Memory B cell (primary cell): ENCODE results near the gene FMN1.

Source experiments
- ATAC-seq: fragments of 150-1000 bp; cut with Tn5 transposase; 2 replicates; pipeline ENCODE4 v1.10.0; 2021; ENCODE audit warnings: low read depth, mild to moderate bottlenecking, moderate library complexity
- DNase-seq, 2 donors: peaks; one replicate each; pipeline ENCODE4 v3.0.0; 2022; ENCODE audit warnings: low spot score in 2 of 2
- H3K27ac Mint-ChIP-seq: one replicate; pipeline ENCODE4 v1.8.0; 2022; ENCODE audit warnings: mild to moderate bottlenecking, moderate library complexity, mixed read lengths
- H3K27me3 Mint-ChIP-seq: one replicate; pipeline ENCODE4 v1.8.0; 2022; ENCODE audit warnings: mixed read lengths
- H3K36me3 Mint-ChIP-seq: one replicate; pipeline ENCODE4 v1.8.0; 2022; ENCODE audit warnings: mild to moderate bottlenecking, mixed read lengths
- H3K4me1 Mint-ChIP-seq: one replicate; pipeline ENCODE4 v1.8.0; 2022; ENCODE audit warnings: mixed read lengths
- H3K4me3 Mint-ChIP-seq: one replicate; pipeline ENCODE4 v1.8.0; 2022; ENCODE audit warnings: mild to moderate bottlenecking, moderate library complexity, mixed read lengths
- H3K9me3 Mint-ChIP-seq: one replicate; pipeline ENCODE4 v1.8.0; 2022; ENCODE audit warnings: mixed read lengths

Gene FMN1

GRCh38 chr15:32933236-32933635, 261.3 kb downstream of the FMN1 start:
- Mint-ChIP-seq H3K9me3 (peaks cover 5% of the 10 kb centered on the region), H3K4me1 (peaks cover 3% of the 10 kb centered on the region), H3K27ac (no peak overlapping the region), H3K4me3 (no peak overlapping the region), H3K36me3 (no peaks in the 10 kb centered on the region), H3K27me3 (peaks cover 16% of the 10 kb centered on the region)
- ATAC-seq (no peak), DNase-seq (no peak)

GRCh38 chr15:32928876-32929275, 265.6 kb downstream of the FMN1 start:
- H3K4me1 Mint-ChIP-seq: no peaks in the 10 kb centered on the region
- H3K4me3 Mint-ChIP-seq: no peak overlapping the region
- ATAC-seq: no peak
- no peak overlapping the region for H3K27ac Mint-ChIP-seq
- DNase-seq: no peak
- H3K9me3 Mint-ChIP-seq: no peaks in the 10 kb centered on the region
- H3K27me3 Mint-ChIP-seq: no peaks in the 10 kb centered on the region
- no peaks in the 10 kb centered on the region for H3K36me3 Mint-ChIP-seq

GRCh38 chr15:32927124-32927523, 267.4 kb downstream of the FMN1 start:
- DNase-seq (no peak), ATAC-seq (no peak)
- Mint-ChIP-seq H3K27me3 (no peaks in the 10 kb centered on the region), H3K9me3 (no peaks in the 10 kb centered on the region), H3K36me3 (no peaks in the 10 kb centered on the region), H3K27ac (no peak overlapping the region), H3K4me1 (no peaks in the 10 kb centered on the region), H3K4me3 (no peak overlapping the region)

- Mint-ChIP-seq H3K4me1 (peaks cover 10% of the 10 kb centered on the region), H3K36me3 (no peaks in the 10 kb centered on the region), H3K27me3 (no peaks in the 10 kb centered on the region), H3K27ac (no peak overlapping the region), H3K4me3 (no peak overlapping the region), H3K9me3 (no peaks in the 10 kb centered on the region)
- DNase-seq (no peak), ATAC-seq (no peak)
Measured at GRCh38 chr15:32923176-32923575, 271.3 kb downstream of the FMN1 start.

GRCh38 chr15:32922541-32922940, 272.0 kb downstream of the FMN1 start:
- Mint-ChIP-seq H3K9me3 (no peaks in the 10 kb centered on the region), H3K36me3 (no peaks in the 10 kb centered on the region), H3K4me1 (peaks cover 10% of the 10 kb centered on the region), H3K27ac (no peak overlapping the region), H3K4me3 (no peak overlapping the region), H3K27me3 (no peaks in the 10 kb centered on the region)
- DNase-seq (no peak), ATAC-seq (no peak)

GRCh38 chr15:32919749-32920414, 274.6 kb downstream of the FMN1 start:
- Mint-ChIP-seq H3K9me3 (no peaks in the 10 kb centered on the region), H3K27me3 (no peaks in the 10 kb centered on the region), H3K4me3 (peak overlapping the region; percentile 5), H3K4me1 (peaks cover 10% of the 10 kb centered on the region), H3K27ac (no peak overlapping the region), H3K36me3 (no peaks in the 10 kb centered on the region)
- peak; percentile 66 for ATAC-seq
- DNase-seq: no peak

GRCh38 chr15:32918547-32918946, 276.0 kb downstream of the FMN1 start:
- ATAC-seq (no peak), DNase-seq (no peak)
- Mint-ChIP-seq H3K27ac (no peak overlapping the region), H3K4me3 (no peak overlapping the region), H3K4me1 (peaks cover 10% of the 10 kb centered on the region), H3K36me3 (no peaks in the 10 kb centered on the region), H3K27me3 (no peaks in the 10 kb centered on the region), H3K9me3 (no peaks in the 10 kb centered on the region)

GRCh38 chr15:32910839-32911238, 283.7 kb downstream of the FMN1 start:
- Mint-ChIP-seq H3K9me3 (peaks cover 1% of the 10 kb centered on the region), H3K4me1 (peaks cover 25% of the 10 kb centered on the region), H3K27ac (no peak overlapping the region), H3K27me3 (peaks cover 3% of the 10 kb centered on the region), H3K36me3 (no peaks in the 10 kb centered on the region), H3K4me3 (no peak overlapping the region)
- DNase-seq: no peak
- no peak for ATAC-seq

- no peak for ATAC-seq
- peak overlapping the region; percentile 73 for H3K27ac Mint-ChIP-seq
Measured at GRCh38 chr15:32909431-32909830, 285.1 kb downstream of the FMN1 start.

GRCh38 chr15:32908872-32909271, 285.6 kb downstream of the FMN1 start:
- ATAC-seq: peak; percentile 32
- H3K4me3 Mint-ChIP-seq: peak overlapping the region; percentile 38
- H3K27me3 Mint-ChIP-seq: peaks cover 4% of the 10 kb centered on the region
- no peak for DNase-seq
- H3K4me1 Mint-ChIP-seq: peaks cover 32% of the 10 kb centered on the region
- peak overlapping the region; percentile 73 for H3K27ac Mint-ChIP-seq
- H3K36me3 Mint-ChIP-seq: no peaks in the 10 kb centered on the region
- peaks cover 1% of the 10 kb centered on the region for H3K9me3 Mint-ChIP-seq

More at GRCh38 chr15:32909431-32909830, 285.1 kb downstream of the FMN1 start:
- H3K9me3 Mint-ChIP-seq: peaks cover 1% of the 10 kb centered on the region
- no peaks in the 10 kb centered on the region for H3K36me3 Mint-ChIP-seq
- H3K4me3 Mint-ChIP-seq: peak overlapping the region; percentile 18
- no peak for DNase-seq
- H3K27me3 Mint-ChIP-seq: peaks cover 3% of the 10 kb centered on the region
- H3K4me1 Mint-ChIP-seq: peaks cover 26% of the 10 kb centered on the region

GRCh38 chr15:32908135-32908801, 286.2 kb downstream of the FMN1 start:
- Mint-ChIP-seq H3K9me3 (peaks cover 1% of the 10 kb centered on the region), H3K36me3 (no peaks in the 10 kb centered on the region), H3K4me1 (peaks cover 37% of the 10 kb centered on the region), H3K27me3 (peaks cover 1% of the 10 kb centered on the region), H3K4me3 (peak overlapping the region; percentile 38), H3K27ac (peak overlapping the region; percentile 73)
- peak; percentile 27 to 41 for DNase-seq
- ATAC-seq: peak; percentile 90

GRCh38 chr15:32905481-32905880, 289.0 kb downstream of the FMN1 start:
- Mint-ChIP-seq H3K36me3 (peaks cover 2% of the 10 kb centered on the region), H3K4me3 (no peak overlapping the region), H3K9me3 (peaks cover 1% of the 10 kb centered on the region), H3K27me3 (peaks cover 3% of the 10 kb centered on the region), H3K4me1 (peaks cover 35% of the 10 kb centered on the region), H3K27ac (no peak overlapping the region)
- DNase-seq: no peak
- ATAC-seq: no peak

- ATAC-seq: no peak
- peaks cover 35% of the 10 kb centered on the region for H3K4me1 Mint-ChIP-seq
Measured at GRCh38 chr15:32904448-32904847, 290.1 kb downstream of the FMN1 start.

GRCh38 chr15:32903591-32904290, 290.8 kb downstream of the FMN1 start:
- Mint-ChIP-seq H3K9me3 (no peaks in the 10 kb centered on the region), H3K4me3 (no peak overlapping the region), H3K4me1 (peaks cover 35% of the 10 kb centered on the region), H3K36me3 (peaks cover 2% of the 10 kb centered on the region), H3K27ac (no peak overlapping the region), H3K27me3 (peaks cover 3% of the 10 kb centered on the region)
- DNase-seq (no peak), ATAC-seq (no peak)

More at GRCh38 chr15:32904448-32904847, 290.1 kb downstream of the FMN1 start:
- no peak for DNase-seq
- peaks cover 3% of the 10 kb centered on the region for H3K27me3 Mint-ChIP-seq
- H3K27ac Mint-ChIP-seq: no peak overlapping the region
- no peaks in the 10 kb centered on the region for H3K9me3 Mint-ChIP-seq
- peaks cover 2% of the 10 kb centered on the region for H3K36me3 Mint-ChIP-seq
- no peak overlapping the region for H3K4me3 Mint-ChIP-seq
